HG03457 (cell line): Measurements from ENCODE around the gene ELFN1.

Experiments used
- ATAC-seq: cut with Tn5 transposase; IDR thresholded peaks from one replicate; pipeline ENCODE4 v1.9.1; 2021; ENCODE audit warnings: moderate number of reproducible peaks; ENCODE audit not compliant: unreplicated experiment

ELFN1 gene

GRCh38 chr7:1663223-1663622 lies 6.9 kb upstream of the ELFN1 start:
- no peak for ATAC-seq

DNA sequence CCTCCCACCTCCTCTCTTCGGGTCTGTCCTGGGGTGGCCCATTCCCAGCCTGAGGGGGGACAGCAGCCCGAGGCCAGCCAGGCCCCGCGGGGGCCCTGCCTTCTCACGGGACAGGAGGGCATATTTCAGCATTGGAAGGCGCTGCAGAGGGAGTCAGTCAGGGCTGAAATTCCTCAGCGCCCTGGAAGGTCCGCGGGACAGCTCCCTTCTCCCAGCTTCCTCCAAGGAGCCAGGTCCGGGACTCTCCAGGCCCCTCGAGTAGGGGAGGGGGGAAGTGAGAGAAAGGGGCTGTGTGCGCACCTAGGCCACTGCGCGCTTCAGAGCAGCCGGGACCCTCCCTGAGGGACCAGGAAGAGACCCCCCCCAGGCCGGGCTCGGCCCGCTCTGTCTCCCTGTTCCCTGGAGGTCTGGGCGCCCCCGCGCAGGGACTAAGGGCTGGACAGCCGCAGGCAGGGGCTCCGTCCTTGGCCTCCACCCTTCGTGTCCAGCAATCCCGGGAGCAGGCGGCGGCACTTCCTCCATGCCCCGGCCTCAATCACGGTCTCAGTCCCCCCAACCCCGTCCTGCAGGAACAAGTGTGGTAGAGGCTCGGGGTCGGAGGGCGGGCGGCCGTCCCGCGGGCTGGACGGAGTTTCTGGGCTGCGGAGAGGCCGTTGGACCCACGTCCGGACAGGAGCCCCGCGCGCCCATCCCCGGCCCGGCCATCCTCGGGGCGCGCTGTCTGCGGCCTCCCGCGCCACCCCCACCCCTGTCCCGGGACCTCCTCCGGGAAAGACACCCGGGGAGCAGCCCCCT lies 6.0 kb upstream of the ELFN1 start:
- ATAC-seq = no peak

- ATAC-seq = no peak
These were observed 5.1 kb upstream of the ELFN1 start for GRCh38 chr7:1664711-1665548.

DNA sequence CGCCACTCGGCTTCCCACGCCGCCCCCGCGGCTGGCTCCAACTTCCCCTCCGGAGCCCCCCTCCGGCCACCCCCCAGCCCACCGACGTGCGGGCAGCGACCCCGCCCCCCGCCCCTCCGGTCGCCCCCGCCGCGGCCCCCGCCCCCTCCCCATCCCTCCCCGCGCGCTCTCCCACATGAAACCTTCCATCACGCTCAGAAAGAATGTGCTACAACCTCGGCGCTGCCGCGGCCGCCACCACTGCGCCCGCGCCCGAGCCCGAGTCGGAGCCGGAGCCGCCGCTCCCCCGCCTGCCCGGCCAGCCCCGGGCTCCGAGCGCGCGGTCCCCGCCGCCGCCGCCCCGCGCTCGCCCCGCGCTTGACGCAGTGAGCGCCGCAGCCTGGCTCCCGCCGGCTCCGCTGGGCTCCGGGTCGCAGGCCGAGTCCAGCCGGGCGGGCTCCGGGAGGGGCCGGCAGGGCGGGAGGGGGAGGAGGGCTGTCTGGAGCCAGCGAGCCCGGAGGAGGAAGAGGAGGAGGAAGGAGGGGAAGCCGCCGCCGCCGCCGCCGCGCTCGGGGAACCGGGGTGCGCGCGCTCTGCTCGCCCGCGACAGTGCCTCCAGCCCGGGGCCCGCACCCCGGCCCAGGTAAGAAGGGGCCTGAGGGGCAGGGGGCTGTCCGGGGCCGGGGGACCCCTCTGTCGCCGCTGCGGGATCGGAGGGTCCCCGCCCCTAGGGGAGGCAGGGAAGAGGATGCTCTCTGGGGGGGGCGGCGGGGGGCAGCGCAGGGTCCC lies 4.3 kb upstream of the ELFN1 start:
- ATAC-seq = no peak

DNA sequence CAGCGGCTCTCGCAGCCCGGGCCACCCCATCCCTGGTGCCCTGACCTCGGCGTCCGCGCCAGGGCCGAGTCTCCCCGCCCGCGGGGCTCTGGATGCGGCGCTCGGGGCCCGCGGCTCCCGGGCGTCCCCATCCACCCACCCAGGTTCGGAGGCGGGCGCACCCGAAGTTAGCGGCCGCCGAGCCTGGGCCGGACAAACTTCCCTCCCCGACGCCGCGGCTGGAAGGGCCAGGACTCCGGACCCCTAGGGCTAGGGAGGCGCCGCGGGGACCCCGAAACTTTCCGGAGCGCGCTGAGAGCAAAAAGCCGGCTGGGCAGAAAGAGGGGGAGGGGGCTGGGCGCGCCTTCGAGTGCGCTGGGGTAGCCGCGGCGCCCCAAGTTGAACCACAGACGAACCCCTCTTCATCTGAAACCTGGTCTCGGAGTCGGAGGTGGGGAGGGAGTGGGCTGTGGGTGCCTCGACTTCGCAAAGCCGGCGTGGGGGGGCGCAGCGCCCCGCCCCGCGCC lies 3.7 kb upstream of the ELFN1 start:
- ATAC-seq = no peak

DNA sequence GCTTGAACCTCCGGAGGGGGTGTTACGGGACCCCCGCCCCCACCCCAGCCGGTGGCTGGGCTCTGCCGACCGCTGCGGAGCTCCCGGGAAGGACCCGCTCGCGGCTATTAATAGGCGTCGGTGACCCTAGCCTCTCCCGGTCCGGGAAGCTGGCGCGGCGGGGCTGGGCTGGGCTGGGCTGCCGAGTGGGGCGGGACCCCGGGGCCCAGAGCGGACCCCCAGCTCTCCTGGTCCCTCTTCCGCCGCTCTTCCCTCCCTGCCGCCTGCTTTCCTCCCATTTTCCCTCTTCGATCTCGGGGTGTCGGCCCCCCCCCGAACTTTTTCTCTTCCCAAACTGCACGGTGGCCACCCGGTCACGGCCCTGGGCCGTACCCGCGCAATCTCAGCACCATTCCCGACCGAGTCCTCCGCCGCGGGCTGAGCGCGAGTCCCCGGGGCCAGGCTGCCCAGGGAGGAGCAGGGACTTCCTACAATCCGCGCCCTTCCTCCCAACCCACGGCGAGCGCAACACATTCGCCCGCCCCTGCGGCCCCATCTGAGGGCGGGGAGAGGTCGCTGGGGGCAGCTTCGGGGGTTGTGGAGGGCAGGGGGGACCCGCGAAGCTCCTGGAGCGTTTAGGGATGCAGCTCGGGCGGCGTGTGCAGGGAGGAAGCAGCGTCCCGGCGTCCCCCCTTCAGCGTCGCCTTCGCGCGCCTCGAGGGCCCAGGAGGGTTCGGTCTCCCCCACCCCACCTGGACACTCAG lies 3.1 kb upstream of the ELFN1 start:
- ATAC-seq = no peak

- no peak for ATAC-seq
These were observed 2.3 kb upstream of the ELFN1 start for GRCh38 chr7:1667566-1668395.

DNA sequence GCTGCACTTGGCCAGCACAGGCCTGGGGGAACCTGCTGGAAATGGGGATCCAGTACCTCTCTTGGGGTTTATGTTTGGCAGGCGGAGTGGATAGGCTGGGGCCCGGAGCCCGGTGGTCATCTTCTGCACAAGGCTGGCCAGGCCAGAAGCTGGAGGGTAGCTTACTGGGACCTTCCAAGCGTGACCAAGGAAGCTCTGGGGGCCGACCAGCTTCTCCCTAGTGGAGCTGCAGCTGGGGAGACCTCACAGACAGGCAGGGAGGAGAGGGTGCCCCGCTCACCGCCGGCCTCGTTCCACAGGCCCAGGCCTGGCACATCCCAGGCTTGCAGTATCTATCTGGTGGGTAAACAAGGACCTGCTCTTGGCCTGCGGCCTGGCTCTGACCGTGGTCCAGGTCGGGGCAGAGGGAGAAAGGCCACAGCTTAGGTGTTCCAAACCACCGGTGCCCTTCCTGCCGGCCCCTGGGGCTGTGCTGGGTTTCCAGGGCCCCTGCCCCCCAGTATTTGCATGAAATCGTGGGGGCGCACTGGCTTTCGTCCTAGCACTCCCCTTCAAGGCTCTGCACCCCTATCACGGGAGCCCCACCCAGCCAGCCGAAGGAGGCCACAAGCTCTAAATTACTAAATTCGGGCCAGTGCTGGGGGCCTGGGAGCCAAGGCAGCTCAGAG lies 1.5 kb upstream of the ELFN1 start:
- ATAC-seq = no peak

DNA sequence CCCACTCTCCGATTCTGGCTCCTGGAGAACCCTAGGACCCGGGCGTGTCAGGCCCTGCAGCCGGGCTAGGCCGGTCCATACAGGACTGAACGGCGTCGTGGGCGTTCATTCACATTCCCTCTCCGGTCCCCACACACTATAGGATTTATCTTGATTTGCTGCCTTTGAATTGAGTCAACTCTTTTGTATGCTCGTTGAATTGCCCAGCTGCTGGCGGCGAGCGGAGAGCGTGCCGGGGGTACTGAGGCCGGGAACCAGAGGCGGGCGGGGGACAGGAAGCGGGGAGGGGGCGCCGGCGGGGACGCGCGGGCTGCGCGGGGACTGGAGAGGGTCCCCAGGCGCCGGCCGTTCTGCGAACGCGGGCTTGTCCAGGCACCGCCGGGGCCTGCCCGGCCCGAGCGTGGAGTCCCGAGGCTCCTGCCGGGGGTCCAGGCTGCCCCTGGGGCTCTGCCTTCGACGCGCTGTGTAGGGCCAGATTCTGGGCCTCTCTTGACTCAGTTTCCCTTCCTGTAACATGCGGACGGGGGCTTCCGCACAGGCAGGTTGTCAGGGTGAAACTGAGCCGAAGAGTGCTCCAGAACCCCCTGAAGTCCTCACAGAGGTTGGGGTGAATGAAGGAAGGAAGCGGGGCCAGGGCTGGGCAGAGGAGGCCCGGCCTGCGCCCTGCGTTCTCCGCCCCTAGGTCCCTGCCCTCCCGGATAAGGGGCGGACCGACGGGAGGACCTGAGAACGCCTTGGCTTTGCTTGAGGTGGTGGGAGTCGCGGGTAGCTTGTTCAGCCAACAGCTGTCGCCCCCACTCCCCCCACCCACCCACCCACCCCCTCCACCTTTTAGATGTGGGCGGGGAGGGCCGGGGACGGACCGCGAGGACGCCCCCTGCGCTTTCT lies 769 bp upstream of the ELFN1 start:
- no peak for ATAC-seq

GRCh38 chr7:1670894-1671593 lies 967 bp downstream of the ELFN1 start:
- ATAC-seq = no peak

DNA sequence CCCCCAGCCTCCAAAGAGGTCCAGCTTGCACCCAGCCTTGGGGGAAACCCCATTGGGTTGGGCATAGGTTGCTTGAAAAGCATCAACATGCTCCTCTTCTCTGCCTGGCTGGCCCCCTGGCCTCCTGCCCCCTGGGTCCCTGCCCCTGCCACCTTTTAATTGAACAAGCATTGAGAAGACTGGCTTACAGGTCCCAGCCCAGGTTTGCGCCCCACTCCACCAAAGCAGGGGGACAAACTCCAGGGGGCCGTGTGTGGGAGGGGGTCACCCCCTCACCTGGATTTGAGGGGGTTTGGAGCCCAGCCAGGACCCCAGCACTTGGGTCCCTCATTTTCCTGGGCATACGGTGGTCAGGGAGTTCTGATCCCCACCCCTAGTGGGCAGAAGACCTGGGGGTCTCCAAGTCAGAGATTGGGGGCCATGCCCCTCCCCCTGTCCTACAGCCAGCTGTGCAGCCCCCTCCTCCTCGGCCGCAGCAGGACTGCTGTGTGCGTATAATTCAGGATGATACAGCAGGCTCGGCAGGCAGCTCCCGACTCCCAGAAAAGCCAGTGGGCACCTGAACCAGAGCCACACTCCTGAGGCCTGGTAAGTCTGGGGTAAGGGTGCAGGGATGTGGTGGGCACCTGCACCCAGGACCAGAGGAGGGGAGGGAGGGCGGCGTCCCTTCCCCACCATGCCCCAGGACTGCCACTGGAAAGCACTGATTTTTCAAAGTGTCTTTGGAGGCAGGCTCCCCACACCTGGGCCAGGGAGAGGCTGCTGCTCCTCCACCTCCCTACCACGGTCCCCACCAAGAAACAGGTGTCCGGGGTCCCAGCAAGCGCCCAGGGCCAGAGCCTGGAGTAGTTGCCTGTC lies 1.7 kb downstream of the ELFN1 start:
- no peak for ATAC-seq

GRCh38 chr7:1672851-1673486 lies 2.9 kb downstream of the ELFN1 start:
- no peak for ATAC-seq

DNA sequence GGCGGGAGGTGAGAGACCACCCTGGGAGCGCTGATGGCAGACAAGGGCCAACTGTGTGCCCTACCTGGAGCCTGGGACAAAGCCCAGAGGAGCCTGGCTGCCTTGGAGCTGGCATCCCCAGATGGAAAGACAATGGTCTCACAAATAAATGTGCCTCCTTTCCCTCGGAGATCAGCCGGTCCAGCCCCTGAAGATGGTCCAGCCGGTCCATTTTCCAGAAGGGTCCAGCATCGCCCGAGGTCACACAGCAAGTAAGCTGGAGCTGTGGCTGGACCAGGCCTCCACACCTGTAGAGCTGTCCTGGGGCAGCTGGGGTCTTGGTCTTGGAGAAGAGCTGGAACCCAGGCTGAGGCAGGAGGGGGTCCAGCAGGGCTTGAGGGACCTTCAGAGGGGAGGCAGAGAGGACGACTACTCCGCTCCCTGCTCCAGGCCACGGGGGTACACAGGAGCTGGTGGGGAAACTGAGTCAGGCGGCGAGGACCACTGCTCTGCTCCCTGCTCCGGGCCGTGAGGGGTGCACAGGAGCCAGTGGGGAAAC lies 3.6 kb downstream of the ELFN1 start:
- no peak for ATAC-seq

- no peak for ATAC-seq
These were observed 4.3 kb downstream of the ELFN1 start for GRCh38 chr7:1674161-1675035.
